Fibroblast of villous mesenchyme (primary cell): ENCODE data around the gene MICAL3. TPM values are rescaled to one million over a fixed set of nuclear protein-coding genes. Genes with fewer than 3 reads are reported as not detected.

Experiments used
- DNase-seq: peaks from one replicate; pipeline ENCODE4 v3.0.0-alpha.2; 2010; ENCODE audit warnings: low read depth
- H3K4me3 ChIP-seq: 2 replicates; pipeline ENCODE4 v1.5.1; 2011; ENCODE audit warnings: low read depth, mild to moderate bottlenecking, low read length
- total RNA-seq: library from RNA; depleted of rRNA; stranded (reverse); fragments of >200 nt; gene quantifications from 2 replicates; pipeline ENCODE4 v1.2.3, GENCODE V29; 2012
- TF ChIP-seq, protein P1 (sequence below): IDR thresholded peaks from 2 replicates; pipeline ENCODE4 v1.5.1; 2012; ENCODE audit warnings: low read depth, mild to moderate bottlenecking, low read length; ENCODE audit not compliant: insufficient read depth

The MICAL3 gene
- total RNA-seq, 1 donor = 39.7 TPM

DNA sequence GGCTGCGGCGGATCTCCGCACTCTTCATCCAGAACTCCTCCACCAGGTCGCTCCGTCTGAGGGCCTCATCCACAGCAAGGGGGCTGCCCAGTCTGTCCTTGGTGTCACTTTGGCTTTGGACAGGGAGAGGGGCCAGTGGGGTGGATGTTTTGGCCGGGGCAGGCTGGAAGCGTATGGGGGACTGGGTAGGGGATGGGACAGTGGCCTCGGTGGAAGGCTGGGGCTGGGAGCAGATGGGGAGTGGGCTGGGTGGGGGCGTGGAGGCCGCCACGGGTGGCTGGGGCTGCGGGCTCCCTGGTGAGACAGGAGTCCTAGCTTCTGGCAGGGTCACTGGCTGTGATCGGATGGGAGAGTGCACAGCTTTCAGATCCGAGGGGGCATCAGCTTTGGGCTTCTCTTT lies 205.7 kb downstream of the MICAL3 start:
- no peak for DNase-seq
- no peak overlapping the region for H3K4me3 ChIP-seq
- TF ChIP-seq, protein P1, sequence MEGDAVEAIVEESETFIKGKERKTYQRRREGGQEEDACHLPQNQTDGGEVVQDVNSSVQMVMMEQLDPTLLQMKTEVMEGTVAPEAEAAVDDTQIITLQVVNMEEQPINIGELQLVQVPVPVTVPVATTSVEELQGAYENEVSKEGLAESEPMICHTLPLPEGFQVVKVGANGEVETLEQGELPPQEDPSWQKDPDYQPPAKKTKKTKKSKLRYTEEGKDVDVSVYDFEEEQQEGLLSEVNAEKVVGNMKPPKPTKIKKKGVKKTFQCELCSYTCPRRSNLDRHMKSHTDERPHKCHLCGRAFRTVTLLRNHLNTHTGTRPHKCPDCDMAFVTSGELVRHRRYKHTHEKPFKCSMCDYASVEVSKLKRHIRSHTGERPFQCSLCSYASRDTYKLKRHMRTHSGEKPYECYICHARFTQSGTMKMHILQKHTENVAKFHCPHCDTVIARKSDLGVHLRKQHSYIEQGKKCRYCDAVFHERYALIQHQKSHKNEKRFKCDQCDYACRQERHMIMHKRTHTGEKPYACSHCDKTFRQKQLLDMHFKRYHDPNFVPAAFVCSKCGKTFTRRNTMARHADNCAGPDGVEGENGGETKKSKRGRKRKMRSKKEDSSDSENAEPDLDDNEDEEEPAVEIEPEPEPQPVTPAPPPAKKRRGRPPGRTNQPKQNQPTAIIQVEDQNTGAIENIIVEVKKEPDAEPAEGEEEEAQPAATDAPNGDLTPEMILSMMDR = no peak

DNA sequence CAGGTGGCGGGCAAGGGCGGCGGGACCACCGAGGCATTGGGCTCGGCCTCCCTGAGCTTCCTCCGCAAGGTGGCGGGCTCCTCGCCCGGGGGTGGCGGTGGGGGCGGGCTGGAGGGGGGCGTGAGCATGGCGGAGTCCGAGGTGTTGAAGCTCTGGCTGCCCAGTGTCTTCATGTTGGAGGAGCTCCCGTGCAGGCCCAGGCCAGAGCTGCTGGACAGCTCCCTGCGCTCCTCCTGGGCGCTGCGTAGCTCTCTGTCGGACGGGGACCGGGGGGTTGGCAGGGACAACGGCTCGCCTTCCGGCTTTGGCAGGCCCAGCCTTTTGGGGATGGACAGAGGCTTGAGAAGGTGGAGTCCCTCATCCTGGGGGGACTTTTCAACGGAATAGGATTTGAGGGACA lies 206.2 kb downstream of the MICAL3 start:
- no peak for DNase-seq
- no peak overlapping the region for H3K4me3 ChIP-seq
- TF ChIP-seq, protein P1 = no peak

DNA sequence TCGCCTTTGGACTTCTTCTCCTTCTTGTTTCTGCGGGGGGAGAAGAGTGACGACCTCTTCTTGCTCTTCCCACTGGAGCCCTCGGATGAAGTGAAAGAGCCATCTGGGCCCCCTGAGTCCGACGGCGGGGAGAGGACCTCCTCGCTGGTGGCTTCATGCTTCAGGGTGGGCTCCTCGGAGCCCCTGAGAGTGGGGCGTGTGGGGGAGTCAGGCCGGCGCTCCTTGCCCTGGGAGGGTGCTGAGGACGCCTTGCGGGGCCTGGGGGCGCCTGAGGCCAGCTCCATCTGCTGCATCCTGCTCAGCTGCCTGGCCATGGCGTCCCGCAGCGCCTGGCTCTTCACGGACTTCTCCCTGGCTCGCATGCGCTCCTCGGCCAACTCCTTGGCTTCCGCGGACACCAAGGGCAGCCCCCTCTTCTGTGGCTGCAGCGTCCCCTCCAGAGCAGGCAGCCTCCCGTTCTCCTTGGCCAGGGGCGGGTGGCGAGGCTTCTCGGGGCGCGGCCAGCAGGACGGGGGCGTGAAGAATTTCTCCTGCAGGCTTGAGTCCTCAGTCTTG lies 206.8 kb downstream of the MICAL3 start:
- TF ChIP-seq, protein P1 = no peak
- DNase-seq = no peak

DNA sequence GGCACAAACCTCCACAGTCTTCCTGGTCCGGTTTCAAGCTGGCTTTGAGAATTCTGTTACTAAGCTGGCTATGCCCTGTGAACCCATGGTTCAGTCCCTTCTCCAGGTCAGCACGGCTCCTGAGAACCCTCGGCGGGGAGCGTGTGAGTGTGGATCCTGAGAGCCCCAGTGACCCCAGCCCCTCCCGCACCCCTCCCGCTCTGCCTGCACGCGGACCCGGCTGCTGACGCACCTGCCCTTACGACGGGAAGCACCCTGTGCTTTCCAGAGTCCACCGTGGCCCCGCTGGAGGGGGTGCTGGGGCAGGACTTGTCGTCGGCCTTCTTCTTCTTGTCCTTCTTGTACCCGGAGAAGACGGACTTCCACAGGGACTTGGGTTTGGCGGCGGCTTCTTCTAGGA lies 207.3 kb downstream of the MICAL3 start:
- no peak for DNase-seq

More for the DNA sequence above, 206.8 kb downstream of the MICAL3 start:
- no peak overlapping the region for H3K4me3 ChIP-seq

DNA sequence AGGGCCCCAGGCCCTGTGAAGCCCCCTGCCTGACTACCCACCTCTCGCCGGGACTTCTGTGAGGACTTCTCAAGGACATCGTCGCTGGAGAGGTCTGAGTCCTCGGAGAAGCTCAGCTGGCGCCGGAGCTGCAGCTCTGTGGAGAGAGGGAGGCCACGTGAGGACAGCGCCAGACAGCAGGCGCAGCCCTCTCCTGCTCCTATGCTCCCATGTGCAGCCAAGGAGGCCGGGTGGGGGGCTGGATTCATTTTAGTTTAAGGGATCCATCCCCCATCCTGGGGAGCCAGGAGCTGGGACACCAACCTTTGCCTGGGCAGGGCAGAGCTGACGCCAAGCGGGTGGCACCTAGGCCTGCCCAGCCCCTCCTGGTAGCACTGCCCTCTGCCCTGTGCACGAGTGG lies 207.7 kb downstream of the MICAL3 start:
- TF ChIP-seq, protein P1 = no peak
- no peak overlapping the region for H3K4me3 ChIP-seq
- DNase-seq = no peak

More for the DNA sequence above, 207.3 kb downstream of the MICAL3 start:
- no peak overlapping the region for H3K4me3 ChIP-seq
- TF ChIP-seq, protein P1 = no peak

DNA sequence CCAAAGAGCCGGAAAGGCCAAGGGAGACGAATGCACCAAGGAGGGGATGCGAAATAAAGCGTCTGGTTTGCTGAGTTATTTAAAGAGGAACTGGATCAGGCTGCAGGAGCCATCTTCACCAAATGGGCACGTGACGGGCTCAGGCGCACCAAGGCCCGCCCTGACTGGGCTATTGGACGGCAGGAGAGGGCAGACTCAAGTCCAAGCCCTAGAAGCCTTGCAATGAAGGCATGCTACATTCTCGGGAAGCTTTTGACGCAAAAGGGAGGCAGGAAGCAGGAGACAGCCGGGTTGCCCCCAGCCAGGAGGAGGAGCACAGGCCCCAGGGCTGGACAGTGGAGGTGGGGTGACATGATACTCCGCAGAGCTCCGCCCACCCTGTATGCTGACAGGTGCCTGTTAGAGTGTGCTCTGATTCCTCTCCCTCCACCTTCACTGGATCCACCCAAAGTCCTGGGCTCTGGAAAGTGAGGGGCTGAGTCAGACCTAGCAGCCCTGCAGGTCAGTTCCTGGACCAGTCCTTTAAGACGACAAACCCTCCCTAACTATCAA lies 208.6 kb downstream of the MICAL3 start:
- H3K4me3 ChIP-seq = no peak overlapping the region
- DNase-seq = no peak
- TF ChIP-seq, protein P1 = no peak

DNA sequence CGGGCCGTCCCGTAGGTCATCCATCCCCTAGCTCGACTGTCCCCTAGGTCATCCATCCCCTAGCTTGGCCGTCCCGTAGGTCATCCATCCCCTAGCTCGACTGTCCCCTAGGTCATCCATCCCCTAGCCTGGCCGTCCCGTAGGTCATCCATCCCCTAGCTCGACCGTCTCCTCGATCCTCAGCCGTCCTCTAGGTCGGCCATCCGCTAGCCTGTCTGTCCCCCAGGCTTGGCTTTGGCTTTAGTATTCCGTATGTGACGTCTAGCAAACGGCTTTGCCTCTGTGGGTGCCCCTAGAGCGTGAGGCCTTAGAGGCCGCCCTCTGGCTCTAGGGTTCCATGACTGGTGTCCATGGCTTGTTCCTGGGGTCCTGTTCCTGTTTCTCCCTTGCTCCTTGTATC lies 209.5 kb downstream of the MICAL3 start:
- TF ChIP-seq, protein P1 = no peak
- H3K4me3 ChIP-seq = no peak overlapping the region
- DNase-seq = no peak
